ENCODE results near the gene REPS2.

GRCh38 chrX:16992445-16992844 lies 46.0 kb downstream of the REPS2 start:
- TF ChIP-seq CTCF (IDR thresholded peaks at IDR 0.05) (no peak), POLR2A (IDR thresholded peaks at IDR 0.05) (no peak)
